Gastrocnemius medialis (tissue), 4 donors: ENCODE data around the gene BSCL2. TPM values are rescaled to one million over a fixed set of nuclear protein-coding genes. Genes with fewer than 3 reads are reported as not detected.
A peak's percentile ranks its signal among the peaks of the same experiment; 100 is the strongest.

Experiments used
- ATAC-seq, 2 donors: fragments of 150-250 bp; one replicate each; pipeline ENCODE4 v1.9.1; 2016
- DNase-seq, 2 donors: peaks; one replicate each; pipeline ENCODE4 v3.0.0-alpha.2; 2019
- H3K27ac ChIP-seq, 4 donors: fragments of 200-600 bp; sonication (generic); 1 replicate in 1 of 4; 2 replicates in 3 of 4; pipeline ENCODE4 v1.5.1; 2016 to 2018; ENCODE audit warnings: mild to moderate bottlenecking in 2 of 4, moderate library complexity in 1 of 4
- H3K27me3 ChIP-seq, 3 donors: fragments of 200-600 bp; sonication (generic) in 2 of 3; 1 replicate in 1 of 3; 2 replicates in 2 of 3; pipeline versions ENCODE4 v1.5.1 to v1.6.0; 2016 to 2019; ENCODE audit warnings: mild to moderate bottlenecking in 1 of 3, moderate library complexity in 1 of 3
- H3K36me3 ChIP-seq, 2 donors: fragments of 200-600 bp; sonication (generic) in 1 of 2; one replicate each; pipeline ENCODE4 v1.5.1; 2017 to 2018
- H3K4me1 ChIP-seq, 2 donors: fragments of 200-600 bp; sonication (generic) in 1 of 2; one replicate each; pipeline ENCODE4 v1.5.1; 2016 to 2017; ENCODE audit warnings: mild to moderate bottlenecking in 2 of 2
- H3K4me3 ChIP-seq, 4 donors: fragments of 200-600 bp; sonication (generic) in 3 of 4; 1 replicate in 1 of 4; 2 replicates in 3 of 4; pipeline ENCODE4 v1.5.1; 2016 to 2019; ENCODE audit warnings: mild to moderate bottlenecking in 2 of 4
- H3K9me3 ChIP-seq, 3 donors: fragments of 200-600 bp; sonication (generic) in 2 of 3; 1 replicate in 1 of 3; 2 replicates in 2 of 3; pipeline ENCODE4 v1.5.1; 2016 to 2019
- POLR2A ChIP-seq, 2 donors: fragments of 450-650 bp; IDR thresholded peaks; one replicate each; pipeline ENCODE4 v1.6.1; 2017; ENCODE audit warnings: antibody characterized with exemption in 2 of 2, mild to moderate bottlenecking in 2 of 2, moderate library complexity in 2 of 2
- in situ Hi-C, 4 donors: fragments of 200-750 bp; cut with MboI; loops; one replicate each; pipeline versions ENCODE4 v1.15.0 to v1.8.0; 2017; ENCODE audit warnings: low sequenced_read_pairs in 4 of 4
- intact Hi-C: fragments of 100-400 bp; cut with DNase I; formaldehyde crosslinking; loops from one replicate; pipeline ENCODE4 v1.15.1; 2023; ENCODE audit warnings: low total_unique reads
- total RNA-seq, 4 donors: library from RNA; depleted of rRNA; stranded (reverse); fragments of >200 nt; gene quantifications; one replicate each; pipeline versions ENCODE4 v1.1.0 to v1.2.3, GENCODE V29; 2016
- TF ChIP-seq, protein P1 (sequence below), 5 experiments: fragments of 450-650 bp in 3 of 5; fragments of 200-600 bp in 2 of 5; sonication (generic) in 2 of 5; IDR thresholded peaks in 4 of 5; conservative IDR thresholded peaks in 1 of 5; 1 replicate in 4 of 5; 2 replicates in 1 of 5; pipeline ENCODE4 v1.5.1; 2016 to 2019; ENCODE audit warnings: antibody characterized with exemption in 5 of 5, mild to moderate bottlenecking in 3 of 5, moderate library complexity in 3 of 5

BSCL2 gene
- total RNA-seq, 4 donors from 2014 or later: 33.4 to 114 (median 55.6) TPM

- in situ Hi-C loops: loop anchor here in 1 of 4 donors (25.0 kb wide), 1 partner anchor 97 kb away; the partner anchor contains the start of genes B3GAT3, EML3, MTA2 and ROM1
- intact Hi-C loops: loop anchor here (1.0 to 5.0 kb wide), 3 partner anchors 18 to 133 kb away; partner anchors contain the start of genes HNRNPUL2 and MTA2
- peak; percentile 85 to 90 for ATAC-seq
Measured at GRCh38 chr11:62709247-62710000, 2.2 kb upstream of the BSCL2 start.

GRCh38 chr11:62708793-62709192 lies 1.6 kb upstream of the BSCL2 start:
- in situ Hi-C loops (loop anchor here in 1 of 4 donors (25.0 kb wide), 1 partner anchor 96 kb away; the partner anchor contains the start of genes B3GAT3, EML3, MTA2 and ROM1), intact Hi-C loops (loop anchor here (1.0 to 5.0 kb wide), 3 partner anchors 19 to 134 kb away; partner anchors contain the start of genes HNRNPUL2 and MTA2)
- no peak for DNase-seq

More at GRCh38 chr11:62709247-62710000, 2.2 kb upstream of the BSCL2 start:
- peak overlapping the region; percentile 75 to 87 (median 81) for H3K4me3 ChIP-seq
- TF ChIP-seq, protein P1, sequence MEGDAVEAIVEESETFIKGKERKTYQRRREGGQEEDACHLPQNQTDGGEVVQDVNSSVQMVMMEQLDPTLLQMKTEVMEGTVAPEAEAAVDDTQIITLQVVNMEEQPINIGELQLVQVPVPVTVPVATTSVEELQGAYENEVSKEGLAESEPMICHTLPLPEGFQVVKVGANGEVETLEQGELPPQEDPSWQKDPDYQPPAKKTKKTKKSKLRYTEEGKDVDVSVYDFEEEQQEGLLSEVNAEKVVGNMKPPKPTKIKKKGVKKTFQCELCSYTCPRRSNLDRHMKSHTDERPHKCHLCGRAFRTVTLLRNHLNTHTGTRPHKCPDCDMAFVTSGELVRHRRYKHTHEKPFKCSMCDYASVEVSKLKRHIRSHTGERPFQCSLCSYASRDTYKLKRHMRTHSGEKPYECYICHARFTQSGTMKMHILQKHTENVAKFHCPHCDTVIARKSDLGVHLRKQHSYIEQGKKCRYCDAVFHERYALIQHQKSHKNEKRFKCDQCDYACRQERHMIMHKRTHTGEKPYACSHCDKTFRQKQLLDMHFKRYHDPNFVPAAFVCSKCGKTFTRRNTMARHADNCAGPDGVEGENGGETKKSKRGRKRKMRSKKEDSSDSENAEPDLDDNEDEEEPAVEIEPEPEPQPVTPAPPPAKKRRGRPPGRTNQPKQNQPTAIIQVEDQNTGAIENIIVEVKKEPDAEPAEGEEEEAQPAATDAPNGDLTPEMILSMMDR (IDR thresholded peaks at IDR 0.05 in 4 of 5, conservative IDR thresholded peaks at IDR 0.05 in 1 of 5): peak in 4 of 5 experiments; percentile 23 to 30 (median 26)
- TF ChIP-seq POLR2A (IDR thresholded peaks at IDR 0.05): peak; percentile 51 to 60
- H3K27me3 ChIP-seq: no peaks in the 10 kb centered on the region
- H3K27ac ChIP-seq: peak overlapping the region; percentile 94 to 97 (median 96)
- no peaks in the 10 kb centered on the region for H3K9me3 ChIP-seq
- peaks cover 34 to 46% of the 10 kb centered on the region in 2 donors for H3K4me1 ChIP-seq
- H3K36me3 ChIP-seq: peaks cover 0 to 24% of the 10 kb centered on the region in 2 donors
- DNase-seq: peak; percentile 99

DNA sequence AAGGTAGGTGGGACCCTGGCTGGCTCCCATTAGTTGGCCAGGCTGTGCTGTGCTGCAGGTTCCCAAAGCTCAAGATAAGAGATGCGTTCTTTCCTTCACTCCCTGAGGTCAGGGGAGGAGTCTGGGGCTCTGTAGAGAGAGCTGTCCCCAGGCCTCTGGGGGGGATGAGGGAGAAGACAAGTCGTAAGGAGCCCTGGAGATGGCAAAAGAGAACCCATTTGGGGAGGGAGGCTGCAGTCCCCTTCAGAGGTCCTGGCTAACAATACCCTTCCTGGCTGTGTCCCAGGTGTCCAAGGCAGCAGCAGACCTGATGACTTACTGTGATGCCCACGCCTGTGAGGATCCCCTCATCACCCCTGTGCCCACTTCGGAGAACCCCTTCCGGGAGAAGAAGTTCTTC lies 1.2 kb upstream of the BSCL2 start:
- Histone ChIP-seq H3K27me3 (no peaks in the 10 kb centered on the region), H3K9me3 (no peaks in the 10 kb centered on the region), H3K27ac (peak overlapping the region; percentile 94 to 97 (median 96)), H3K36me3 (peaks cover 0 to 18% of the 10 kb centered on the region in 2 donors), H3K4me3 (peak overlapping the region; percentile 68 to 87 (median 78)), H3K4me1 (peaks cover 34 to 43% of the 10 kb centered on the region in 2 donors)
- DNase-seq: no peak
- TF ChIP-seq, protein P1 (IDR thresholded peaks at IDR 0.05 in 4 of 5, conservative IDR thresholded peaks at IDR 0.05 in 1 of 5): no peak
- no peak for TF ChIP-seq POLR2A (IDR thresholded peaks at IDR 0.05)
- in situ Hi-C loops (loop anchor here in 1 of 4 donors (25.0 kb wide), 1 partner anchor 96 kb away; the partner anchor contains the start of genes B3GAT3, EML3, MTA2 and ROM1), intact Hi-C loops (loop anchor here (5.0 kb wide), 2 partner anchors 106 to 134 kb away; partner anchors contain the start of gene MTA2)
- ATAC-seq: no peak

More at GRCh38 chr11:62708793-62709192, 1.6 kb upstream of the BSCL2 start:
- no peaks in the 10 kb centered on the region for H3K27me3 ChIP-seq
- ATAC-seq: peak; percentile 1
- H3K27ac ChIP-seq: peak overlapping the region; percentile 94 to 97 (median 96)
- H3K4me3 ChIP-seq: peak overlapping the region; percentile 68 to 87 (median 78)
- TF ChIP-seq, protein P1 (IDR thresholded peaks at IDR 0.05 in 4 of 5, conservative IDR thresholded peaks at IDR 0.05 in 1 of 5): no peak
- no peak for TF ChIP-seq POLR2A (IDR thresholded peaks at IDR 0.05)
- H3K9me3 ChIP-seq: no peaks in the 10 kb centered on the region
- H3K36me3 ChIP-seq: peaks cover 0 to 18% of the 10 kb centered on the region in 2 donors
- H3K4me1 ChIP-seq: peaks cover 34 to 46% of the 10 kb centered on the region in 2 donors

- ATAC-seq (no peak), DNase-seq (no peak)
- Histone ChIP-seq H3K36me3 (peaks cover 0 to 19% of the 10 kb centered on the region in 2 donors), H3K4me3 (peak overlapping the region; percentile 79 to 93 (median 87)), H3K27me3 (no peaks in the 10 kb centered on the region), H3K27ac (peak overlapping the region; percentile 84 to 94 (median 89)), H3K4me1 (peaks cover 34% of the 10 kb centered on the region in 2 donors), H3K9me3 (no peaks in the 10 kb centered on the region)
- TF ChIP-seq, protein P1 (IDR thresholded peaks at IDR 0.05 in 4 of 5, conservative IDR thresholded peaks at IDR 0.05 in 1 of 5): no peak
- TF ChIP-seq POLR2A (IDR thresholded peaks at IDR 0.05): no peak
- in situ Hi-C loops (loop anchor here in 1 of 4 donors (25.0 kb wide), 1 partner anchor 95 kb away; the partner anchor contains the start of genes B3GAT3, EML3, MTA2 and ROM1), intact Hi-C loops (loop anchor here (5.0 kb wide), 2 partner anchors 105 to 135 kb away; partner anchors contain the start of gene MTA2)
Measured at GRCh38 chr11:62706850-62707247, 375 bp downstream of the BSCL2 start.
